Naive B cell (primary cell): ENCODE results near the gene UTP25. TPM values are rescaled to one million over a fixed set of nuclear protein-coding genes. Genes with fewer than 3 reads are reported as not detected.

Experiments used
- ATAC-seq, 2 donors: fragments of 150-1000 bp; cut with Tn5 transposase; 2 replicates each; pipeline ENCODE4 v1.10.0; 2021; ENCODE audit warnings: low read depth in 2 of 2, mild to moderate bottlenecking in 2 of 2, moderate library complexity in 2 of 2
- DNase-seq: peaks from one replicate; pipeline ENCODE4 v3.0.0; 2022
- H3K27ac Mint-ChIP-seq, 6 donors: one replicate each; pipeline ENCODE4 v1.8.0; 2020 to 2022; ENCODE audit warnings: mild to moderate bottlenecking in 6 of 6, mixed read lengths in 6 of 6, moderate library complexity in 5 of 6, inconsistent platforms in 2 of 6
- H3K27me3 Mint-ChIP-seq, 3 donors: one replicate each; pipeline ENCODE4 v1.8.0; 2021 to 2022; ENCODE audit warnings: mixed read lengths in 3 of 3, mild to moderate bottlenecking in 1 of 3
- H3K36me3 Mint-ChIP-seq, 2 donors: one replicate each; pipeline ENCODE4 v1.8.0; 2020 to 2022; ENCODE audit warnings: mixed read lengths in 2 of 2, inconsistent platforms in 1 of 2, mild to moderate bottlenecking in 1 of 2
- H3K4me1 Mint-ChIP-seq, 3 donors: one replicate each; pipeline ENCODE4 v1.8.0; 2020 to 2022; ENCODE audit warnings: mixed read lengths in 3 of 3, inconsistent platforms in 1 of 3, mild to moderate bottlenecking in 1 of 3, moderate library complexity in 1 of 3
- H3K4me3 Mint-ChIP-seq, 8 donors: one replicate each; pipeline ENCODE4 v1.8.0; 2020 to 2022; ENCODE audit warnings: mild to moderate bottlenecking in 8 of 8, mixed read lengths in 8 of 8, moderate library complexity in 8 of 8, inconsistent platforms in 2 of 8
- H3K9me3 Mint-ChIP-seq, 7 donors: one replicate each; pipeline ENCODE4 v1.8.0; 2020 to 2022; ENCODE audit warnings: mixed read lengths in 7 of 7, mild to moderate bottlenecking in 5 of 7, inconsistent platforms in 2 of 7, moderate library complexity in 1 of 7
- polyA plus RNA-seq, 6 donors: library from polyadenylated mRNA; unstranded; fragments of 300-500 nt; fragmentation: Illumina TruSeq; gene quantifications; one replicate each; pipeline ENCODE4 v1.2.3, GENCODE V29; 2021; ENCODE audit warnings: low read depth in 6 of 6

The UTP25 gene
- polyA plus RNA-seq, 6 donors from 2014 or later: 4.1 to 11.9 (median 6.8) TPM

DNA sequence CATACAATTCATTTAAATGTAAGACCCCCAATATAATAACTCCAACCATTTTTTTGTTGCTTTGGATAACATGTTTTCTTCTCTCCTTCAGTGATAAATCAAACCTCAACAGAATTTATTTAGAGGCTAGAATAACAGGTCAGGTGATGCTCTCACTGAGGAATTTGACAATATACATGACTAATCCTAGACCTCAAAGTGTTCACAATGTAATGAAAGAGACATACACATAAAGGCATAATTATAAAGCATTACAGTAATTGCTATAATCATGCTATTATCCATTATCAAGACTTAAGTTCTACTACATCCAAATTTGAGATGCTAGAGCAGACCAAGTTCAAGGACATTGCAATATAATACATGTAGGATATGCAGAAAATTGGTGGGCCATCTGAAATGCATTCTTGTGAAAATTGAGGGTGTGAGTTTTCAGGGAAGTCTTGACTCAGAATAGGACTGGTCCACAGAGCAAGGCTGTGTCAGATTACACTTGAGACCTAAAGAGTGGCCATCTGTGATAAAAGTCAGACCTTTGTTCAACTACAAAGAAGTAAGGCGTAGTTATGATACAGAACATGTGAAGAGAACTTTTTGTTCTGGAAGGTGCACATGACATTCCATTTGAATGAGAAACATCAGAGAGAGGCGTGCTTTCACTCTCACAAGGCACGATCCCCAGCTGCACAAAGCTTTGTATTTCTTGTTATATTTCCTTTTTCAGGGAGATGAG is 45.5 kb downstream of the UTP25 start:
- H3K36me3 Mint-ChIP-seq: no peaks in the 10 kb centered on the region

DNA sequence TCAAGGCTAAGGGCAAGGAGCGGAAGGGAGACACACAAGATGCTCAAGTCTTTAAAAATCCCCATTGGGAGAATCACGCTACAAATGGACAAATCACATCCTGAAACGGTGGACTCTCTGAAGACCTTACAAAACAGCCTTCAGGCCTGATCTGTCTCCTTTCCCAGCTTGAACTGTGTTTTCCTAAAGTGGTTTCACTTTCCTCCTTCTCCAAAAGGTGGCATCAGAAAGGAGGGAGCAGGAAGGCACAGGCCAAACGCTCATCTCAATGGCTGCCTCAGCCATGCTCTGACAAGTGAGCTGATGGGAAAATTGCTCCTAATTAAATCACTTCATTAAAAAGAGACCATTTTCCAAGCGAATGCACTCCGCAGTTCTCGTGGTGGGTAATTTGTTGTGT is 47.7 kb downstream of the UTP25 start:
- Mint-ChIP-seq H3K27me3 (peaks cover 32 to 48% (median 36%) of the 10 kb centered on the region in 3 donors), H3K9me3 (no peaks in the 10 kb centered on the region), H3K36me3 (no peaks in the 10 kb centered on the region), H3K4me3 (no peak overlapping the region), H3K4me1 (no peaks in the 10 kb centered on the region), H3K27ac (no peak overlapping the region)
- ATAC-seq: no peak
- DNase-seq: no peak

More for the DNA sequence above, 45.5 kb downstream of the UTP25 start:
- Mint-ChIP-seq H3K27me3 (peaks cover 35 to 46% (median 36%) of the 10 kb centered on the region in 3 donors), H3K4me1 (no peaks in the 10 kb centered on the region), H3K9me3 (peaks cover 0 to 9% (median 0%) of the 10 kb centered on the region in 7 donors), H3K27ac (no peak overlapping the region), H3K4me3 (no peak overlapping the region)
- no peak for ATAC-seq
- DNase-seq: no peak

DNA sequence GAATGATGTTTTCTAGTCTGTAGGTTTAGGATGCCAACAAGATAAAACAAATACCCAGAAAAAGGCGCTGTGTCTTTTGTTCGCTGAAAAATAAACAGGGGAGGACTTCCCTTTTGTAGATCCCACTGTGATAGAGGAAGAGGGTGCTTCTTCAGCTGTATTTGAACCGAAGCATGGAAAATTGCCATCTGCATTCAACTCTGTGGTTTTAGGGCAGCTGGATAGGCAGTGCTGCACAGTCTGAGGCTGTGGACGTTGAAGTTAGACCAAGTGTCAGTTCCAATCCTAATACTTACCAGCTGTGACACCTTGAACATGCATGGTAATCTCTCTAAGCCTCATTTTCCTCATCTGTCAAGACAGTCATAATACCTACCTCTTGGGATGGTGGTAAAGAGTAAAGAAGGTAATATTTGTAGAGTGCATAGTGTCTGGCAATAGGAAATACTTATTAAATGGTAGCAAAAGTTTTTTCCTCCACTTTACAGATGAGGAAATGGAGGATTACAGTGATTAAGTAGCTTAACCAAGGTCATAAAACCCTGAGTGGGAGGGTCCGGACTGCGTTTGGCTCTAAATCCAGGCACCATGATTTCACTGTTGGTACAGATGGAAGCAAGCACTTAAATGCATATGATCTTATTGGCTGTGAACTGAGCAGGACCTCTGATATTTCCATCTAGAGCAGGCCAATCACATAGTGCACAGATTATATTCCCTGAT is 48.5 kb downstream of the UTP25 start:
- Mint-ChIP-seq H3K27ac (no peak overlapping the region), H3K4me1 (no peaks in the 10 kb centered on the region)

DNA sequence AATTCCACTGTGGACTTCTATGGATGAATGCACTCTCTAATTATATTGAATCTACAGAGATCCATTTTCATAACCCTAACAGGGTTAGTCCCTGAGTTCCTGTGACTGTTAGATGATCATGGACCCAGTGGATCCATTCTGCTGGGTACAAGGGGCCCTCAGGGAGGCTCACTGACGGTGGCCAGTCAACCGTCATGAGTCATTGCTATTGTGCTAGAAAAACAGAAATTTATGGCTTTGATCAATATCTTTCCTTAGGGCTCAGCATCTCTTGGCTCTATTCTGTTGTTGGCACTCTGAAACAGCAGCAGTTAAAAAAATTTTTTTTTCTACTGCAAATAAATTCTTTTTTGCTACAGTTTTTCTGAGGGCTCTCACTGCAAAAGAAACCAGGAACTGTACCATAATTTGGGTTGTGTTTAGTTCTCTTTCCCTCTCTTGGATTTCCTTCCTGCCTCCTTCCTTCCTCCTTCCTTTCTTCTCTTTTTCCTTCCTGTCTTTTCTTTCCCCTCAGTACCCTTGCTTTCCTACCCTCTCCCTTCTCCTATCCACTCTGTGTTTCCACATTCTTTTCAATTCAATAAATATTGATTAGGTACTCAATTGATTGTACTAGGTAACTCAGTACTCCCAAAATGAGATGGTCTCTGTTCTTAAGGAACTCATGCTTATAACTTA is 49.5 kb downstream of the UTP25 start:
- Mint-ChIP-seq H3K9me3 (no peaks in the 10 kb centered on the region), H3K36me3 (no peaks in the 10 kb centered on the region), H3K27ac (no peak overlapping the region)

More for the DNA sequence above, 48.5 kb downstream of the UTP25 start:
- no peak overlapping the region for H3K4me3 Mint-ChIP-seq
- no peak for ATAC-seq
- H3K9me3 Mint-ChIP-seq: no peaks in the 10 kb centered on the region
- no peaks in the 10 kb centered on the region for H3K36me3 Mint-ChIP-seq
- H3K27me3 Mint-ChIP-seq: peaks cover 35 to 43% (median 35%) of the 10 kb centered on the region in 3 donors
- no peak for DNase-seq

DNA sequence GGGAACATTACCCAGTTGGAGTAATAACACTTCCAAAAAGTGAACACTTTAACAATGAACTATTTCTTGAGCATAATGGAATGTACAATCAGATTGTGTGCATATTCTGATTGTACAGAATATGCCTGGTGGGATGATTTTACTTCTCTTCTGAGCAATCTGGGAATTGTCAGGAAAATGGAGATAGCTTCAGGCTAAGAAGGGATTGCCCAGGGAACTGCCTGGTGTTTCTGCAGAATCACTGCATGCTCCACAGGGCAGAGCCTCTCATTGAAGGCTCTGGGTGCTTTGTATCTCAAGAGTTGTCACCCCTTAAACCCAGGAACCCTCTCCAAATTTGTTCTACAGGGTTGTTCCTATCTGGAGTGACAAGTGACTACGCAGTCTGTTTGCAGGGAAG is 51.2 kb downstream of the UTP25 start:
- no peaks in the 10 kb centered on the region for H3K36me3 Mint-ChIP-seq
- H3K27me3 Mint-ChIP-seq: peaks cover 34 to 39% (median 35%) of the 10 kb centered on the region in 3 donors
- H3K4me3 Mint-ChIP-seq: no peak overlapping the region
- DNase-seq (no peak), ATAC-seq (no peak)
- H3K9me3 Mint-ChIP-seq: no peaks in the 10 kb centered on the region
- H3K4me1 Mint-ChIP-seq: no peaks in the 10 kb centered on the region
- no peak overlapping the region for H3K27ac Mint-ChIP-seq

More for the DNA sequence above, 49.5 kb downstream of the UTP25 start:
- ATAC-seq (no peak), DNase-seq (no peak)
- no peaks in the 10 kb centered on the region for H3K4me1 Mint-ChIP-seq
- H3K27me3 Mint-ChIP-seq: peaks cover 35 to 45% (median 39%) of the 10 kb centered on the region in 3 donors
- no peak overlapping the region for H3K4me3 Mint-ChIP-seq

DNA sequence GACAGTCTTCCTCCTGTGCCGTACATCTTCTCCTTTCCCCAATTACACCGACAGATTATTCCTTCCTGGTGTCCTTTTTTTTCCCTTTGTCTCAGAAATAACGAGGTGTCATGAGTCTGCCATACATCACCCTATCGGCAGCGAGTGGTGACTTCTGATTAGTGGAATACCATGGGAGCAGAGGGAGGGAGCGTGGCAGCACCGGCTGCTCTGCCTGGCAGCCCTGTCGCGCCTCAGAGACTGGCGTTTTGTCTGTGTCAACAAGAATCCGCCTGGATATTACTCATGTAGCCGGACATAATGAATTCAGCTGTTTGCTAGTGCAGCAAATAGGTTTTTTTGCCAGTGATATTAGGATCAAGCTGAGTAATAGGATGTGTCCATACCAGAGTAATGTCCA is 51.8 kb downstream of the UTP25 start:
- DNase-seq (no peak), ATAC-seq (no peak)
- Mint-ChIP-seq H3K36me3 (no peaks in the 10 kb centered on the region), H3K9me3 (no peaks in the 10 kb centered on the region), H3K4me3 (no peak overlapping the region), H3K4me1 (no peaks in the 10 kb centered on the region), H3K27ac (no peak overlapping the region), H3K27me3 (peaks cover 40 to 43% (median 41%) of the 10 kb centered on the region in 3 donors)

DNA sequence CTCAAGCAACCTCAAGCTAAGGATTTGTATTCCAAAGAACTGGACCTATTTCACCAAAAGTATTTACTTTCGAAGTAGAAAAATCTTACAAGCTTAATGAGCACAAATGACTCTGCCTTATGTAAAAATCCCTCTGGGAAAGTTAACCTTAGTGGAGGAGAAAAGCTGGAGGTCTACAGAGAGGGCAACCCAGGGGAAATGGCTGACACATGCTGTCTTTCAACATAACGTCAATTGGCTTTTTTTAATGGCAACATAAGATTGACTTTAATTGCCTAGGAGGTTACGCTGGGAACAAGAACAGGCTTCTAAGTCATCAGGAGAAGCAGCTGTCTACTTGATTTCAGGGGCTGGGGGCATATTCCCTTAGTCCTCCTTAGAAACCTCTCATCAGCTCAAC is 52.3 kb downstream of the UTP25 start:
- H3K27me3 Mint-ChIP-seq: peaks cover 40 to 43% (median 42%) of the 10 kb centered on the region in 3 donors
- no peaks in the 10 kb centered on the region for H3K4me1 Mint-ChIP-seq
- H3K27ac Mint-ChIP-seq: no peak overlapping the region
- ATAC-seq (no peak), DNase-seq (no peak)
- H3K36me3 Mint-ChIP-seq: no peaks in the 10 kb centered on the region
- H3K9me3 Mint-ChIP-seq: no peaks in the 10 kb centered on the region
- no peak overlapping the region for H3K4me3 Mint-ChIP-seq

DNA sequence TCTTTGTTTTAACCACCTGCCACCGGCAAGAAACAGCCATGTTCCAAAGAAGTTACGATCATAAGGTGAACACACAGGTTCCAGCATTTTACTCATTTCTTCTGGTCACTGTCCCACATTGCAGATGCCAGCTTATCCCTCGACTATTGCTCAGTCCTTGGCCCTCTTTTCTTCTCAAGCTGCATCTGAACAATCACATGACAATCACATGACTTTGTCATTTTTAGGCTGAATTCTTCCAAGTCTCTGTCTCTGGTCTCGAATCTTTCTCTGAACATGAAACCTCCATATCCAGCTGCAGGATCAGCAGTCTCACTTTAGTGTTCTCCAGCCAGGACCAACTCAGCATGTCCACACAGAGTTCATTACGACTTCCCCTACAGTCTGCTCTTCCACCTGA is 53.8 kb downstream of the UTP25 start:
- DNase-seq: no peak
- H3K4me1 Mint-ChIP-seq: no peaks in the 10 kb centered on the region

DNA sequence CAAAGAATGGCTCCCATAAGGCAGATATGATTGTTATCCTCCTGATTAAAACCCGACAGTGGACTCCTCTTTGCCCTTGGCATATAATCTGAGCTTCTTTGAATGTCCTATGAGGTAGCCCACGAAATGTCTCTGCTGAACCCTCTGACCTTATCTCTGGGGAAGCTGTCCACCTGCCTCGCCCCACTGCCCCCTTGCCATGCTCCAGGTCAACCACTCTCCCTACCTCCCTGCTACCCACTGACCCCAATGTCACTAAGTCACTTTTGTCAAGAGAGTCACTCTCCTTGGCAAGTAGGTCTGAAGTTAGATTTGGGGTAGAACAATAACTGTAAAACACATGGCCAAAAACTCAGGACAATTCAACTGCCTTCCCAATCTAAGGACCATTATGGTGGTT is 54.5 kb downstream of the UTP25 start:
- no peaks in the 10 kb centered on the region for H3K9me3 Mint-ChIP-seq
- peaks cover 43 to 55% (median 45%) of the 10 kb centered on the region in 3 donors for H3K27me3 Mint-ChIP-seq
- H3K4me1 Mint-ChIP-seq: no peaks in the 10 kb centered on the region
- DNase-seq (no peak), ATAC-seq (no peak)
- no peak overlapping the region for H3K27ac Mint-ChIP-seq
- H3K36me3 Mint-ChIP-seq: no peaks in the 10 kb centered on the region
- no peak overlapping the region for H3K4me3 Mint-ChIP-seq

More for the DNA sequence above, 53.8 kb downstream of the UTP25 start:
- Mint-ChIP-seq H3K4me3 (no peak overlapping the region), H3K36me3 (no peaks in the 10 kb centered on the region), H3K27me3 (peaks cover 38 to 49% (median 41%) of the 10 kb centered on the region in 3 donors), H3K27ac (peak overlapping the region in 1 of 6 donors; percentile 10), H3K9me3 (no peaks in the 10 kb centered on the region)
- ATAC-seq: no peak

DNA sequence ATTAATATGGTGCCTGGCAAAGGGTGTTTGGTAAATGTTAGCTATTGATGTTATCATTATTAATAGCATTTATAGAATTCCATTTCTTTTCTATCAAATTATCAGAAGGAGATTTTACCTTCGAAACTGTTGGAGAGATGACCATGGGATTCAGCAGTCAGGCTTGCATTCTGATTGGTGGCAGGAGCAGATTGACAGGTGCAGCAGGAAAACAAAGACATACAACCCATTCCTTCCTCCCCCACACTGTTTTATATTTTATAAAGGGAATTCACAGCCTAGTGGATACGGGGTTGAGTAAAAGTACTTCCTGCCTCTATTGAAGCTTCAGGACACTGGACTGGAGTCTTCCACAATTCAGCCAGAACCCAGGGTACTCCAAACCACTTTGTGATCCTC is 55.2 kb downstream of the UTP25 start:
- peaks cover 37 to 62% (median 50%) of the 10 kb centered on the region in 3 donors for H3K27me3 Mint-ChIP-seq
- no peaks in the 10 kb centered on the region for H3K4me1 Mint-ChIP-seq
- DNase-seq: no peak
- H3K27ac Mint-ChIP-seq: no peak overlapping the region
- no peaks in the 10 kb centered on the region for H3K9me3 Mint-ChIP-seq
- no peak overlapping the region for H3K4me3 Mint-ChIP-seq
- no peaks in the 10 kb centered on the region for H3K36me3 Mint-ChIP-seq
- ATAC-seq: no peak

DNA sequence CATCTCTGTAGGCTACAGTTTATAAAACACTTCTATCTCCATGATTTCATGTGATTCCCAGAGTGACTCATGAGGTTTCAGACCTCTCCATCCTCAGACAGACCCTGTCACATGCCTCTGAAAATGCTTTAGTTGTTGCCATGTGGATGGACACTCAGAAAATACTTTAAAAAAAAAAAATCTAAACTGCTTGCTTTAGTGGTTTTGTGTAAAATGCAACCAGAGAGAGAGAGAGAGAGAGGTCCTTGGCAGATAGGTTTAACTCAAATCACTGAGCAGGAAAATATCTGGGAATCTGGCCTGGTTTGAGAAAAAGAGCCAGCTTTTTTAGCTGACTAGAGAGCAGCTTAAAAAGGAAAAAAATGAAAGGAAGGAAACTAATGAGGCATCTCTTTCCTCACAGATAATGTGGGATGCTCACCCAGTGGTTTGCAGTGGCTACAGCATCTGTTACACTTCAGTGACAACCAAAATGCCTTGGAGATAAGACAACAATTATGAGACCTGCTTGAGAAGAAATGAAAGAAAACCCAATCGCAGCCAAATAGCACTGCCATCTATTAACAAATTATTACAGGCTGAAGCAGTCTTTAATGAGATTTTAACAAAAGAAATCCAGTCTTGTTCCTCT is 55.7 kb downstream of the UTP25 start:
- ATAC-seq (no peak), DNase-seq (no peak)
- Mint-ChIP-seq H3K4me1 (no peaks in the 10 kb centered on the region), H3K9me3 (no peaks in the 10 kb centered on the region), H3K4me3 (no peak overlapping the region), H3K27me3 (peaks cover 36 to 62% (median 50%) of the 10 kb centered on the region in 3 donors), H3K36me3 (no peaks in the 10 kb centered on the region), H3K27ac (no peak overlapping the region)

DNA sequence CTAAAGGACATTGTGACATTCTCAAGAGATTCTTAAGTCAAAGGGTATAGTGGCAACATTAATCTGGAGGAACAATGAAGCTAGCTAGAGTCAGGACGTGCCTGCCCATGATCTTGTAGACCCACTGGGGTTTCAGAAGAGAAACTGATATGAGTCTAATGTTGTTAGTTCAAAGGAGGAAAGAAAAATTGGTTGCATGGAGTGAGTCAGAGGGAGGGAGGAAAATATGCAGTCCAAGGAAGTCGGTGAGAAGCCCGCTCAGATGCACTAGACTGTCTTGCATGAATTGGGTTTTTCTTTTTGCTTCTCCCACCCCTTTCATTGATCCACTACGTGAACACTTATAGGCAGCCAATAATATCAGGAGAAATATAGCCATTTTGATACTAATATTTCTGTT is 56.5 kb downstream of the UTP25 start:
- Mint-ChIP-seq H3K36me3 (no peaks in the 10 kb centered on the region), H3K4me1 (no peaks in the 10 kb centered on the region), H3K4me3 (no peak overlapping the region), H3K27ac (no peak overlapping the region), H3K27me3 (peaks cover 28 to 56% (median 50%) of the 10 kb centered on the region in 3 donors), H3K9me3 (no peaks in the 10 kb centered on the region)
- ATAC-seq (no peak), DNase-seq (no peak)

DNA sequence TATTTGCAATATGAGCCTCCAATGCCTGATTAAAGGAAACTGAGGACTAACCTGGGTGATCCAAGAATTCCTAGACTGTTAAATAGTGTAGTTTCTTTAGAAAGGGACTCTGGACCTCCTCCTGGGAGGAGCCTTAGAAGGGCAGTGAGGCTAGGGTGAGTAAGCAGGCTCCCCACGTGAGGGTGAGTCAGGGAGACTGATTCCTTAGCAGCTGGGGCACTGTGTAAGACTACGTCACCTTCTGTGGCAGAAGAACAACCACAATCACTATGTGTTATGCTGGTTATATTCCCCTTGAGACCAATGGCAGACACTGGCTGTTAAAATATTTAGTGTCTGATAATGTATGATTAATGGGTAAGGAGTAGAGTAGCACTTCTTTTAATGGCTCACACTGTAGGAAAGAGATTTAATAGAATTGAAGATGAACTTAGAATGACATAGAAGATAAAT is 56.9 kb downstream of the UTP25 start:
- Mint-ChIP-seq H3K9me3 (no peaks in the 10 kb centered on the region), H3K4me1 (no peaks in the 10 kb centered on the region), H3K4me3 (no peak overlapping the region), H3K27me3 (peaks cover 28 to 56% (median 50%) of the 10 kb centered on the region in 3 donors), H3K27ac (no peak overlapping the region), H3K36me3 (no peaks in the 10 kb centered on the region)
- no peak for ATAC-seq
- DNase-seq: no peak
